ENCODE data around the gene HTATSF1. TPM values are rescaled to one million over a fixed set of nuclear protein-coding genes. Genes with fewer than 3 reads are reported as not detected.

HTATSF1 gene
- total RNA-seq, 2 donors from 2014 or later: 47.2 to 59.3 TPM

DNA sequence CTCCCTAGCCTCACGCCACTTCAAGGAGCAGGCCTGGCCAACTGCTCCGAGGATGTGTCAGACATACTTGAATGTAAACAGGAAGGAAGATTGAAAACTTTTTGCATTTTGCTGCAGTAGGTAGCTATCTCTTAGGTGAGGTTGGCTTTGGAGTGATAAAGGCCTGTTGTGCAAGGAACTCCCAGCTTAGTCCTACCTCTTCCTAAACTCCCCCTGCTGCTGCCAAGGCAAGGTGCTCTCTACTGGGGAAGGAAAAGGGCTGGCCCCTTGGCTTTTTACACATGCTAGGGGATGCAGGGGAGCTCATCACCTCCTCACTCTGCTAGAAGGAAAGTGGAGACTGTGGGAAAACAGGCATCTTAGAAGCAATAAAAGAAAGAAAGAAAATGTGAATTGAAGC, 20.4 kb upstream of the HTATSF1 start:
- no peaks in the 10 kb centered on the region for H3K9me3 ChIP-seq
- H3K4me1 ChIP-seq (ENCODE audit: control insufficient read depth in 1 of 2, low read depth in 2 of 2): peaks cover 0 to 11% of the 10 kb centered on the region in 2 donors
- TF ChIP-seq, protein P1, sequence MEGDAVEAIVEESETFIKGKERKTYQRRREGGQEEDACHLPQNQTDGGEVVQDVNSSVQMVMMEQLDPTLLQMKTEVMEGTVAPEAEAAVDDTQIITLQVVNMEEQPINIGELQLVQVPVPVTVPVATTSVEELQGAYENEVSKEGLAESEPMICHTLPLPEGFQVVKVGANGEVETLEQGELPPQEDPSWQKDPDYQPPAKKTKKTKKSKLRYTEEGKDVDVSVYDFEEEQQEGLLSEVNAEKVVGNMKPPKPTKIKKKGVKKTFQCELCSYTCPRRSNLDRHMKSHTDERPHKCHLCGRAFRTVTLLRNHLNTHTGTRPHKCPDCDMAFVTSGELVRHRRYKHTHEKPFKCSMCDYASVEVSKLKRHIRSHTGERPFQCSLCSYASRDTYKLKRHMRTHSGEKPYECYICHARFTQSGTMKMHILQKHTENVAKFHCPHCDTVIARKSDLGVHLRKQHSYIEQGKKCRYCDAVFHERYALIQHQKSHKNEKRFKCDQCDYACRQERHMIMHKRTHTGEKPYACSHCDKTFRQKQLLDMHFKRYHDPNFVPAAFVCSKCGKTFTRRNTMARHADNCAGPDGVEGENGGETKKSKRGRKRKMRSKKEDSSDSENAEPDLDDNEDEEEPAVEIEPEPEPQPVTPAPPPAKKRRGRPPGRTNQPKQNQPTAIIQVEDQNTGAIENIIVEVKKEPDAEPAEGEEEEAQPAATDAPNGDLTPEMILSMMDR (IDR thresholded peaks at IDR 0.05): no peak
- DNase-seq (ENCODE audit: low spot score): no peak
- ATAC-seq (ENCODE audit: insufficient number of reproducible peaks, low FRiP score, low read depth): no peak
- H3K27ac ChIP-seq: no peak overlapping the region
- H3K27me3 ChIP-seq (replicated peaks; ENCODE audit: insufficient read depth): no peaks in the 10 kb centered on the region
- no peak overlapping the region for H3K4me3 ChIP-seq
- H3K36me3 ChIP-seq: no peaks in the 10 kb centered on the region

DNA sequence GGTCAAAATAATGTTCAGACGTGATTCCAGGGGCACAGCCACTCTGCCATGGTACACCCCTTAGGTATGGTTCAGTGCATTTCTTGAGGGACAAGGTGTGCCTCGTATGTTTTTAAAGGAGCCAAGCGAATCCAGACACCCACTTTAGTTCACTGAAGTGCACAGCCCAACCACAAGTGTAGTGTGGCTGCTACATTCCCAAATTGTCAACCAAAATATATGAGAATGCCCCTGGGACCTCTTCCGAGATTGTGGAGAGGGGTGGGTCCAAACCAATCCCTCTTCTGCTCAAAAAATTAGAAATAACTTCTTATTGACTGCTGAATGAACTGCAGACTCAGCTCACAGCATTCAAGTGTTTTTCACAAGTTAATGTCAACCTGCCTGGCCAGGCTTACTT, 17.0 kb upstream of the HTATSF1 start:
- Histone ChIP-seq H3K4me1 (ENCODE audit: control insufficient read depth in 1 of 2, low read depth in 2 of 2) (peaks cover 0 to 11% of the 10 kb centered on the region in 2 donors), H3K27me3 (replicated peaks; ENCODE audit: insufficient read depth) (no peaks in the 10 kb centered on the region), H3K4me3 (no peak overlapping the region), H3K27ac (no peak overlapping the region), H3K36me3 (no peaks in the 10 kb centered on the region), H3K9me3 (no peaks in the 10 kb centered on the region)
- ATAC-seq (ENCODE audit: insufficient number of reproducible peaks, low FRiP score, low read depth) (no peak), DNase-seq (ENCODE audit: low spot score) (no peak)
- TF ChIP-seq, protein P1 (IDR thresholded peaks at IDR 0.05): no peak

DNA sequence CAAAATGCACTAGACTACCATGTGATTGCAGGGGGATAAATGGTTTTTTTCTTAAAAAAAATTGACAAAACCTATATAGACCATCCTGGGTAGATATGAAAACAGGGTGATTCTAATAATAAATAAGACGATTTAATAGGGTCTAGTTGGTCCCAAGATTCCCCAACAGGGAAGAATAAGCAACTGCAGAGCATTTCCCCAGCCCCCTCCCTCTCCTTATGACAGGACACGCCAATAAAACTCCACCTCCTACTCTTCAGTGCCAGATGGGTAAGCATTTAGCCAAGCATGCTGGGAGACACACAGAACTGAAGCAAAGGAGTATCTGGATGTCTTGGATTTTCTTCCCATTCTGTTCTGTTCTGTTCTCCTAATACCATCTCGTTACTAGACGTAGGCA, 9.7 kb upstream of the HTATSF1 start, which contains the start of gene BRS3:
Gene BRS3 (plus strand): TSS at position 301 of the 400 bp plus-strand sequence. CDS start 168 bp downstream, outside the sequence.
- no peak for ATAC-seq (ENCODE audit: insufficient number of reproducible peaks, low FRiP score, low read depth)
- DNase-seq (ENCODE audit: low spot score): no peak
- H3K4me3 ChIP-seq: no peak within 1 kb of the TSS
- TF ChIP-seq, protein P1 (IDR thresholded peaks at IDR 0.05): no peak
- no peaks in the 10 kb centered on the region for H3K4me1 ChIP-seq (ENCODE audit: control insufficient read depth in 1 of 2, low read depth in 2 of 2)
- no peak within 1 kb of the TSS for H3K27ac ChIP-seq
- H3K9me3 ChIP-seq: no peaks in the 10 kb centered on the region
- no peaks in the 10 kb centered on the region for H3K36me3 ChIP-seq
- no peaks in the 10 kb centered on the region for H3K27me3 ChIP-seq (replicated peaks; ENCODE audit: insufficient read depth)

DNA sequence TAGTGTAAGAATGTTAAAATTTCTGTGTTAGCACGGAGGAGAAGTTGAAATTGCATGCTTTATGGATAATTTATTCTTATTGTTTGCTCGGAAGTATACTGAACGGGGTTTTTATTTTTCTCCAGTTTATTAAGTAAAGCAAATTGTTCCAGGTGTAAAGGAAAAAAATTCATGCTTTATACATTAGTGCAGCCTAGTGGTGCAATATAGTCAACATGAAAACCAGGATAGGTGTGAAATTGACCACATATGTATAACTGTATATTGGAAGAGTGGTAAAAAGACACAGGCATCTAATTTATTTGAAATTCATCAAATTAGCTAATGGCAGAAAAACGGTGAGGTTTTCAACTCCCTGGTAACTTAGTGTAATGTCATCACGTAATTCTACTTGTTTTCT, 8.7 kb upstream of the HTATSF1 start:
- H3K27me3 ChIP-seq (replicated peaks; ENCODE audit: insufficient read depth): no peaks in the 10 kb centered on the region
- no peak overlapping the region for H3K4me3 ChIP-seq
- H3K27ac ChIP-seq: no peak overlapping the region
- ATAC-seq (ENCODE audit: insufficient number of reproducible peaks, low FRiP score, low read depth): no peak
- no peaks in the 10 kb centered on the region for H3K4me1 ChIP-seq (ENCODE audit: control insufficient read depth in 1 of 2, low read depth in 2 of 2)
- DNase-seq (ENCODE audit: low spot score): no peak
- H3K9me3 ChIP-seq: no peaks in the 10 kb centered on the region
- TF ChIP-seq, protein P1 (IDR thresholded peaks at IDR 0.05): no peak
- H3K36me3 ChIP-seq: no peaks in the 10 kb centered on the region

DNA sequence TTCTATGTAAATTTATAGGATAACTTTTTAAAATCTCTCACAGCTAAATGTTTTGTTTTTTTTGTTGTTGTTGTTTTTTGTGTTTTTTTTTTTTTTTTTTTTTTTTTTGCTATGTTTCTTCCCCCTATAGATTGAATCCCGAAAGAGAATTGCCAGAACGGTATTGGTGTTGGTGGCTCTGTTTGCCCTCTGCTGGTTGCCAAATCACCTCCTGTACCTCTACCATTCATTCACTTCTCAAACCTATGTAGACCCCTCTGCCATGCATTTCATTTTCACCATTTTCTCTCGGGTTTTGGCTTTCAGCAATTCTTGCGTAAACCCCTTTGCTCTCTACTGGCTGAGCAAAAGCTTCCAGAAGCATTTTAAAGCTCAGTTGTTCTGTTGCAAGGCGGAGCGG, 5.6 kb upstream of the HTATSF1 start:
- no peaks in the 10 kb centered on the region for H3K36me3 ChIP-seq
- H3K27ac ChIP-seq: no peak overlapping the region
- H3K4me1 ChIP-seq (ENCODE audit: control insufficient read depth in 1 of 2, low read depth in 2 of 2): no peaks in the 10 kb centered on the region
- no peaks in the 10 kb centered on the region for H3K9me3 ChIP-seq
- ATAC-seq (ENCODE audit: insufficient number of reproducible peaks, low FRiP score, low read depth) (no peak), DNase-seq (ENCODE audit: low spot score) (no peak)
- no peak overlapping the region for H3K4me3 ChIP-seq
- TF ChIP-seq, protein P1 (IDR thresholded peaks at IDR 0.05): no peak
- H3K27me3 ChIP-seq (replicated peaks; ENCODE audit: insufficient read depth): no peaks in the 10 kb centered on the region

Measured in thoracic aorta (tissue), 2 donors.